Esophagus squamous epithelium (tissue), 4 donors: ENCODE results near the gene STK38L.

Experiments used
- CTCF ChIP-seq, 6 experiments: fragments of 450-650 bp in 4 of 6; fragments of 200-600 bp in 2 of 6; sonication (generic) in 2 of 6; IDR thresholded peaks; one replicate each; pipeline ENCODE4 v1.5.1; 2016 to 2019; ENCODE audit warnings: antibody characterized with exemption in 6 of 6, mild to moderate bottlenecking in 4 of 6, moderate library complexity in 4 of 6
- POLR2A ChIP-seq, 4 donors: fragments of 450-650 bp; IDR thresholded peaks; one replicate each; pipeline ENCODE4 v1.6.1; 2017; ENCODE audit warnings: antibody characterized with exemption in 4 of 4, mild to moderate bottlenecking in 4 of 4, moderate library complexity in 3 of 4

GRCh38 chr12:27198036-27198435, 46.0 kb upstream of the STK38L start:
- TF ChIP-seq CTCF (IDR thresholded peaks at IDR 0.05), result no peak
- TF ChIP-seq POLR2A (IDR thresholded peaks at IDR 0.05), result no peak
